CD8-positive, alpha-beta memory T cell (primary cell): Measurements from ENCODE around the gene ELMO1. TPM values are rescaled to one million over a fixed set of nuclear protein-coding genes. Genes with fewer than 3 reads are reported as not detected.

Source experiments
- CTCF ChIA-PET: fragments of 350-600 bp; sonication (Branson Sonifier 250); formaldehyde crosslinking; loops from one replicate; lab custom pipeline; 2021; ENCODE audit warnings: antibody characterized with exemption; lab: Charles Lee
- POLR2A ChIA-PET: fragments of 350-600 bp; sonication (Branson Sonifier 250); formaldehyde crosslinking; loops from one replicate; lab custom pipeline; 2021; ENCODE audit warnings: antibody characterized with exemption; lab: Charles Lee
- DNase-seq, 5 donors: peaks; one replicate each; pipeline versions ENCODE4 v3.0.0 to v3.0.0-alpha.2; 2020 to 2022; ENCODE audit warnings: mixed read lengths in 1 of 5
- H3K27ac ChIP-seq: one replicate; pipeline ENCODE4 v1.7.0; 2013; ENCODE audit warnings: low read depth, mild to moderate bottlenecking, low read length, moderate library complexity
- H3K27me3 ChIP-seq: 2 replicates; pipeline ENCODE4 v1.7.0; 2013; ENCODE audit warnings: low read length, mild to moderate bottlenecking; ENCODE audit not compliant: insufficient read depth, poor library complexity, severe bottlenecking
- H3K36me3 ChIP-seq: 2 replicates; pipeline ENCODE4 v1.7.0; 2013; ENCODE audit warnings: mild to moderate bottlenecking, low read length, moderate library complexity; ENCODE audit not compliant: insufficient read depth
- H3K4me1 ChIP-seq: 2 replicates; pipeline ENCODE4 v1.7.0; 2013; ENCODE audit warnings: mild to moderate bottlenecking, low read length, moderate library complexity; ENCODE audit not compliant: insufficient read depth
- H3K4me3 ChIP-seq: 2 replicates; pipeline ENCODE4 v1.7.0; 2013; ENCODE audit warnings: mild to moderate bottlenecking, low read length
- H3K9me3 ChIP-seq: 2 replicates; pipeline ENCODE4 v1.7.0; 2013; ENCODE audit warnings: mild to moderate bottlenecking, low read length
- H3K27ac Mint-ChIP-seq, 8 donors: one replicate each; pipeline ENCODE4 v1.8.0; 2020 to 2021; ENCODE audit warnings: mixed read lengths in 8 of 8, mild to moderate bottlenecking in 6 of 8, inconsistent platforms in 3 of 8, moderate library complexity in 3 of 8
- H3K27me3 Mint-ChIP-seq, 2 donors: one replicate each; pipeline ENCODE4 v1.8.0; 2020 to 2021; ENCODE audit warnings: mixed read lengths in 2 of 2, mild to moderate bottlenecking in 1 of 2, moderate library complexity in 1 of 2
- H3K36me3 Mint-ChIP-seq, 3 donors: one replicate each; pipeline ENCODE4 v1.8.0; 2020 to 2021; ENCODE audit warnings: mixed read lengths in 3 of 3, inconsistent platforms in 1 of 3, mild to moderate bottlenecking in 1 of 3
- H3K4me1 Mint-ChIP-seq, 3 donors: one replicate each; pipeline ENCODE4 v1.8.0; 2020 to 2021; ENCODE audit warnings: mixed read lengths in 3 of 3, inconsistent platforms in 1 of 3, mild to moderate bottlenecking in 1 of 3
- H3K4me3 Mint-ChIP-seq, 7 donors: one replicate each; pipeline ENCODE4 v1.8.0; 2020 to 2021; ENCODE audit warnings: mixed read lengths in 7 of 7, mild to moderate bottlenecking in 6 of 7, moderate library complexity in 4 of 7, inconsistent platforms in 2 of 7
- H3K9me3 Mint-ChIP-seq, 5 donors: one replicate each; pipeline ENCODE4 v1.8.0; 2020 to 2022; ENCODE audit warnings: mixed read lengths in 5 of 5, mild to moderate bottlenecking in 3 of 5, moderate library complexity in 2 of 5, inconsistent platforms in 1 of 5
- polyA plus RNA-seq: library from polyadenylated mRNA; unstranded; fragments of 300-500 nt; fragmentation: Illumina TruSeq; gene quantifications from one replicate; pipeline ENCODE4 v1.2.3, GENCODE V29; 2021
- total RNA-seq, 2 experiments: library from RNA; stranded (reverse); gene quantifications; one replicate each; pipeline ENCODE4 v1.2.3, GENCODE V29; 2021

The ELMO1 gene
- total and polyA plus RNA-seq, 3 experiments from 2014 or later: 65.6 to 74.4 (median 66.2) TPM

DNA sequence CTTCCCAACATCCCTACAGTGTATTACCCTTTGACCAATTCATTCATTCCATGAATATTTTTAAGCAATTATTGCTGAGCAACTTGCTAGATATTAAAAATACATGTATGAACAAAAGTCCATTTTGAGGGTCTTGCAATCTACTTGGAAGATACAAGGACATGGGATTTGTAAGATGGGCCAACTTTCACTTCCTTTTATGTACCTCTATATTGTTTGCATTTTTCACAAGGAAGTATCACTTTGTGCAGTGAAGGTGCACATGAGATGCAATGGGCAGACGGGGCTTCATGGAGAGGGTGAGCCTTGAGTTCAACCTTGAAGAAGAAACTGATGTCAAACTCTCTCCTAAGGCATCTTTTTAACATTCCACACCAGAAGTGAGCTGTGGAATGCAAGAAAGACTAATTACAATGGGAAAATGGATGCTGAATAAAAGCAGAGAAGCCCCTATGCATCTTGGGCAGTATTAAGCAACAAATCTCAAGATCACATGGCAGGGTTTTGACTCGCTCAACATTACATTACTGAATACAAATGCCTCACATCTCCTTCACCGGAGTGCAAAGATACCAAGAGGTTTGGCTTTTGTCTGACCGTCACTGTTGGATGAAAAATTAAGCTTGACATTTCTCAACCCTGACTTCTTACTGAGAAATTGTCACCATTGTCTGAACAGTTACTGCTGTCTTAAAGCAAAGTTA is 341.5 kb downstream of the ELMO1 start:
- peaks cover 13% of the 10 kb centered on the region for H3K4me1 ChIP-seq
- no peaks in the 10 kb centered on the region for H3K36me3 ChIP-seq
- H3K27ac Mint-ChIP-seq: peak overlapping the region in 2 of 8 donors; percentile 4 to 22
- H3K27ac ChIP-seq: no peak overlapping the region
- H3K27me3 ChIP-seq: no peaks in the 10 kb centered on the region
- no peaks in the 10 kb centered on the region for H3K9me3 Mint-ChIP-seq
- peaks cover 40 to 57% (median 50%) of the 10 kb centered on the region in 3 donors for H3K4me1 Mint-ChIP-seq
- no peak overlapping the region for H3K4me3 ChIP-seq
- no peaks in the 10 kb centered on the region for H3K27me3 Mint-ChIP-seq
- ChIA-PET POLR2A (no interaction called here), CTCF (no interaction called here)
- no peaks in the 10 kb centered on the region for H3K9me3 ChIP-seq
- no peak for DNase-seq
- no peak overlapping the region for H3K4me3 Mint-ChIP-seq
- peaks cover 5 to 30% (median 16%) of the 10 kb centered on the region in 3 donors for H3K36me3 Mint-ChIP-seq

DNA sequence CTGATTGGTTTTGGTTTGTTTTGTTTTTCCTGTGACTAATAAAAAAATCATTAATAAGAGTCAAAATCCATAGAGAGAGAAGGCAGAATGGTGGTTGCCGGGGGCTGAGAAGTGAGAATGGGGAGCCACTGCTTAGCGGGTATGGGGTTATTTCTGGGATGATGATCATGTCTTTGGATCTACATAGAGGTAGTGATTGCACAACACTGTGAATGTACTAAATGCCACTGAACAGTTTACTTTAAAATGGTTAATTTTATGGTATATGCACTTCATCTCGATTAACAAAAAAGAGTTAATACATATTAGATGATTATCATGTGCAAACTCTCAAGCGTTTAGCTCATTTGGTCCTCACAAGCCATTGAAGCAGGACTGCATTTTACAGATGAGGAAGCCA is 342.9 kb downstream of the ELMO1 start:
- peaks cover 49 to 62% (median 57%) of the 10 kb centered on the region in 3 donors for H3K4me1 Mint-ChIP-seq

DNA sequence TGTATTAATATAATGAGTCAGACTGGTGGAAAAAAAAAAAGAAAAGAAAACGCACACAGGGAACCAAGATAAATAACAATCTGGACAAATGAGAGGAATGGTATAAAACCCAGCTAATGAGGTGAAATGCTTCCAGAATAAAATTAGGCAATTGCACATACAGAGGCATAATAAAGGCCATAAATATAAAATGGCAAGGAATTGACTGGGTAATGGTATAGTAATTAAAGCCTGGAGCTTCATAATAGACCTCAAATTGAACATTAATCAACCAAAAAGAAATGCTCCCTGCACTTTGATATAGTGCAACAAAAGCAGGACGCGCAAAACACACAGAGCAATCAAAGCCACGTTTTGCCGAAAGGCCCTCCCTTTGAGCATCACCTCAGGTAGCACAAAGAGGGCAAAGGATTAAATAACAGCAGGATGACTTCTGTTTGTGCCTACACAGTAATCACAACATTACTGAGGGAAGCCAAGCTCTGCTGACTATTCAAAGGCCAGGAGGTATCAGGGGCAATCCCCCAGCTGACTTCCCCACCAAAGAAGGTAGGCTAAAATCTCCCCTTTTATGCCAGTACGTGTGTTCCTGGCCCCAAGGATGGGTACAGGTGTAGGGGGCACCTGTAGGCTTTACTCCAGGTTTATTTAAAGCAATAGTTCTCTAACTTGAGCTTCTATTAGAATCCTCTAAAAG is 343.7 kb downstream of the ELMO1 start:
- POLR2A ChIA-PET: no interaction called here

More for the DNA sequence above, 342.9 kb downstream of the ELMO1 start:
- DNase-seq: no peak
- Mint-ChIP-seq H3K27me3 (no peaks in the 10 kb centered on the region), H3K9me3 (no peaks in the 10 kb centered on the region), H3K36me3 (peaks cover 0 to 27% (median 18%) of the 10 kb centered on the region in 3 donors), H3K4me3 (no peak overlapping the region), H3K27ac (peak overlapping the region in 4 of 8 donors; percentile 26 to 90 (median 63))
- no peaks in the 10 kb centered on the region for H3K9me3 ChIP-seq
- no peak overlapping the region for H3K4me3 ChIP-seq
- CTCF ChIA-PET: no interaction called here
- POLR2A ChIA-PET: no interaction called here
- no peaks in the 10 kb centered on the region for H3K36me3 ChIP-seq
- no peak overlapping the region for H3K27ac ChIP-seq
- peaks cover 22% of the 10 kb centered on the region for H3K4me1 ChIP-seq
- H3K27me3 ChIP-seq: no peaks in the 10 kb centered on the region

DNA sequence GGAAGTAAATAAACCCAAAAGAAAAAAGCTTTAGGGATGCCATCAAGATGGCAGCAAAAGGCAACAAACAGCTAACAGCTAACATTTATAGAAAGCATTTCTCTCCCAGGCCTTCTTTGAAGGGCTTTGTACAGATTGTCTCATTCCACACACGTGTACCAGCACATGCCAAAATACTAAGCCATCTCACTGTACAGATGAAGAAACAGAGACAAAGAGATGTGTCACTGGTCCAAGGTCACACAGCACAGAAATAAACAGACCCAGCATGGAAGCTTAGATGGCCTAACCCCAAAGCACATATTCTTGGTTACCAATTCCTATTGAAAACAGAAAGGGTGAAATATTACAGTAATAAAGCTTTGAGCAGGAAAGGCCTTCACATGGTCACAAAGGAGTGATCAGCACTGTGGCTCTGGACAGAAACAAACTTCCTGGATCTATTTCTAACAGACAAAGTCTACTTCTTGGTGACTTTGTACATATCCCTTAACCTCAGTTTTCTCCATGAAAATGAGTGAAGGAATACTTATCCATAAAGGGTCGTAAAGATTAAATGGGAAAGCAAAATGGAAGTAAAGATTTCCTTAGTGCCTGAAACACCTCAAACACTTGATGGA is 346.0 kb downstream of the ELMO1 start:
- H3K4me1 Mint-ChIP-seq: peaks cover 39 to 50% (median 49%) of the 10 kb centered on the region in 3 donors
- DNase-seq: no peak

More for the DNA sequence above, 343.7 kb downstream of the ELMO1 start:
- CTCF ChIA-PET: no interaction called here
- peak overlapping the region in 2 of 8 donors; percentile 11 to 30 for H3K27ac Mint-ChIP-seq
- DNase-seq: no peak
- H3K9me3 Mint-ChIP-seq: no peaks in the 10 kb centered on the region
- H3K4me1 Mint-ChIP-seq: peaks cover 51 to 70% (median 65%) of the 10 kb centered on the region in 3 donors
- no peaks in the 10 kb centered on the region for H3K27me3 ChIP-seq
- peak overlapping the region in 1 of 7 donors; percentile 67 for H3K4me3 Mint-ChIP-seq
- no peak overlapping the region for H3K27ac ChIP-seq
- H3K4me1 ChIP-seq: peaks cover 23% of the 10 kb centered on the region
- H3K36me3 ChIP-seq: no peaks in the 10 kb centered on the region
- H3K27me3 Mint-ChIP-seq: no peaks in the 10 kb centered on the region
- no peak overlapping the region for H3K4me3 ChIP-seq
- peaks cover 0 to 29% (median 20%) of the 10 kb centered on the region in 3 donors for H3K36me3 Mint-ChIP-seq
- no peaks in the 10 kb centered on the region for H3K9me3 ChIP-seq

GRCh38 chr7:37100735-37101331 is 347.8 kb downstream of the ELMO1 start:
- no peak overlapping the region for H3K4me3 ChIP-seq
- peak in 2 of 5 donors; percentile 2 to 27 for DNase-seq
- H3K27me3 ChIP-seq: no peaks in the 10 kb centered on the region
- H3K27ac ChIP-seq: no peak overlapping the region
- ChIA-PET POLR2A (no interaction called here), CTCF (no interaction called here)
- H3K9me3 Mint-ChIP-seq: no peaks in the 10 kb centered on the region
- H3K9me3 ChIP-seq: no peaks in the 10 kb centered on the region
- H3K27ac Mint-ChIP-seq: peak overlapping the region in 6 of 8 donors; percentile 13 to 83 (median 32)
- no peaks in the 10 kb centered on the region for H3K36me3 ChIP-seq
- peaks cover 35 to 43% (median 42%) of the 10 kb centered on the region in 3 donors for H3K4me1 Mint-ChIP-seq
- peaks cover 23% of the 10 kb centered on the region for H3K4me1 ChIP-seq
- peak overlapping the region in 3 of 7 donors; percentile 9 to 49 (median 33) for H3K4me3 Mint-ChIP-seq
- H3K36me3 Mint-ChIP-seq: peaks cover 12 to 26% (median 15%) of the 10 kb centered on the region in 3 donors
- H3K27me3 Mint-ChIP-seq: no peaks in the 10 kb centered on the region

More for the DNA sequence above, 346.0 kb downstream of the ELMO1 start:
- H3K36me3 Mint-ChIP-seq: peaks cover 0 to 22% (median 16%) of the 10 kb centered on the region in 3 donors
- Histone ChIP-seq H3K36me3 (no peaks in the 10 kb centered on the region), H3K9me3 (no peaks in the 10 kb centered on the region), H3K27me3 (no peaks in the 10 kb centered on the region), H3K4me3 (no peak overlapping the region), H3K27ac (no peak overlapping the region), H3K4me1 (peaks cover 23% of the 10 kb centered on the region)
- POLR2A ChIA-PET: interaction anchor here (0.5 kb wide), 1 partner anchor 415 kb away, joined by 5 read pairs; no protein-coding TSS in a partner anchor
- CTCF ChIA-PET: no interaction called here
- H3K4me3 Mint-ChIP-seq: no peak overlapping the region
- no peaks in the 10 kb centered on the region for H3K9me3 Mint-ChIP-seq
- H3K27me3 Mint-ChIP-seq: no peaks in the 10 kb centered on the region
- H3K27ac Mint-ChIP-seq: peak overlapping the region in 1 of 8 donors; percentile 29

- Mint-ChIP-seq H3K4me3 (no peak overlapping the region), H3K4me1 (peaks cover 34 to 37% (median 35%) of the 10 kb centered on the region in 3 donors), H3K9me3 (no peaks in the 10 kb centered on the region), H3K36me3 (peaks cover 28 to 44% (median 30%) of the 10 kb centered on the region in 3 donors), H3K27ac (peak overlapping the region in 1 of 8 donors; percentile 6), H3K27me3 (peaks cover 0 to 1% of the 10 kb centered on the region in 2 donors)
- POLR2A ChIA-PET: no interaction called here
- Histone ChIP-seq H3K4me1 (peaks cover 23% of the 10 kb centered on the region), H3K27me3 (no peaks in the 10 kb centered on the region), H3K36me3 (no peaks in the 10 kb centered on the region), H3K9me3 (no peaks in the 10 kb centered on the region), H3K4me3 (no peak overlapping the region), H3K27ac (no peak overlapping the region)
- CTCF ChIA-PET: no interaction called here
- no peak for DNase-seq
Observed at GRCh38 chr7:37098762-37099161, 349.9 kb downstream of the ELMO1 start.

- H3K27ac ChIP-seq: no peak overlapping the region
- peaks cover 22% of the 10 kb centered on the region for H3K4me1 ChIP-seq
- Mint-ChIP-seq H3K27ac (peak overlapping the region in 1 of 8 donors; percentile 14), H3K4me3 (no peak overlapping the region), H3K4me1 (peaks cover 32 to 34% (median 33%) of the 10 kb centered on the region in 3 donors), H3K27me3 (peaks cover 0 to 1% of the 10 kb centered on the region in 2 donors), H3K36me3 (peaks cover 31 to 51% (median 32%) of the 10 kb centered on the region in 3 donors), H3K9me3 (no peaks in the 10 kb centered on the region)
- no peak overlapping the region for H3K4me3 ChIP-seq
- CTCF ChIA-PET: no interaction called here
- no peaks in the 10 kb centered on the region for H3K27me3 ChIP-seq
- no peaks in the 10 kb centered on the region for H3K36me3 ChIP-seq
- no peak for DNase-seq
- POLR2A ChIA-PET: no interaction called here
- no peaks in the 10 kb centered on the region for H3K9me3 ChIP-seq
Observed at GRCh38 chr7:37097983-37098382, 350.7 kb downstream of the ELMO1 start.
